IMR-90 (cell line): ENCODE results near the gene COX10. TPM values are rescaled to one million over a fixed set of nuclear protein-coding genes. Genes with fewer than 3 reads are reported as not detected.

Experiments
- ATAC-seq: fragments of 200-7000 bp; cut with Tn5 transposase; 2 replicates; pipeline ENCODE4 v1.9.1; 2020; ENCODE audit warnings: low read depth, mild to moderate bottlenecking, moderate library complexity
- BruUV-seq: library from RNA; stranded (reverse); fragments of 400-500 nt; replicated peaks from 2 replicates; lab custom pipeline; 2021; lab: Mats Ljungman, UMichigan
- CTCF ChIA-PET: fragments of 300-600 bp; formaldehyde crosslinking; extraction: SDS; loops from one replicate; lab custom pipeline; 2021; ENCODE audit warnings: antibody characterized with exemption; lab: Yijun Ruan, JAX
- POLR2A ChIA-PET: fragments of 300-600 bp; sonication (Branson Sonifier 250); formaldehyde crosslinking; loops from one replicate; lab custom pipeline; 2022; ENCODE audit warnings: antibody characterized with exemption; ENCODE audit not compliant: unreplicated experiment; lab: Charles Lee
- DNase-seq: peaks from one replicate; pipeline ENCODE4 v3.0.0; 2013
- H2AFZ ChIP-seq: replicated peaks from 2 replicates; pipeline ENCODE3; 2013; ENCODE audit warnings: low read length, mild to moderate bottlenecking; ENCODE audit not compliant: poor library complexity
- H2AK5ac ChIP-seq: 2 replicates; pipeline ENCODE4 v1.6.1; 2013; ENCODE audit warnings: low read depth, low read length, inconsistent platforms
- H2AK9ac ChIP-seq: replicated peaks from 2 replicates; pipeline ENCODE3; 2013; ENCODE audit warnings: mild to moderate bottlenecking, low read depth, low read length, moderate library complexity; ENCODE audit not compliant: poor library complexity
- H2BK120ac ChIP-seq: 2 replicates; pipeline ENCODE4 v1.6.1; 2013; ENCODE audit warnings: low read depth, low read length, inconsistent platforms
- H2BK15ac ChIP-seq: 3 replicates; pipeline ENCODE4 v1.6.1; 2013; ENCODE audit warnings: low read depth, low read length, inconsistent platforms
- H2BK20ac ChIP-seq: 2 replicates; pipeline ENCODE4 v1.6.1; 2013; ENCODE audit warnings: low read depth, mild to moderate bottlenecking, inconsistent platforms, low read length, moderate library complexity
- H2BK5ac ChIP-seq: 2 replicates; pipeline ENCODE4 v1.6.1; 2013; ENCODE audit warnings: mild to moderate bottlenecking, low read depth, low read length, inconsistent platforms; ENCODE audit not compliant: poor library complexity, severe bottlenecking
- H3K14ac ChIP-seq: replicated peaks from 2 replicates; pipeline ENCODE4 v1.6.1; 2013; ENCODE audit warnings: low read depth, low read length, inconsistent platforms
- H3K18ac ChIP-seq: 2 replicates; pipeline ENCODE4 v1.6.1; 2013; ENCODE audit warnings: low read depth, low read length, control low read depth
- H3K23ac ChIP-seq: 2 replicates; pipeline ENCODE4 v1.6.1; 2013; ENCODE audit warnings: low read depth, low read length, inconsistent platforms
- H3K27ac ChIP-seq: 2 replicates; pipeline ENCODE4 v1.5.1; 2013; ENCODE audit warnings: mild to moderate bottlenecking, control low read depth, low read length; ENCODE audit not compliant: insufficient read depth
- H3K27me3 ChIP-seq: 2 replicates; pipeline ENCODE4 v1.6.1; 2013; ENCODE audit warnings: low read length; ENCODE audit not compliant: control insufficient read depth, insufficient read depth
- H3K36me3 ChIP-seq: 2 replicates; pipeline ENCODE4 v1.6.1; 2013; ENCODE audit warnings: low read length, mixed read lengths; ENCODE audit not compliant: control insufficient read depth, insufficient read depth
- H3K4ac ChIP-seq: 2 replicates; pipeline ENCODE4 v1.6.1; 2013; ENCODE audit warnings: low read depth, low read length, inconsistent platforms
- H3K4me1 ChIP-seq: 2 replicates; pipeline ENCODE4 v1.6.1; 2013; ENCODE audit warnings: low read length, mixed read lengths; ENCODE audit not compliant: control insufficient read depth, insufficient read depth
- H3K4me2 ChIP-seq: 2 replicates; pipeline ENCODE4 v1.6.1; 2013; ENCODE audit warnings: low read depth, mild to moderate bottlenecking, control low read depth, low read length, moderate library complexity
- H3K4me3 ChIP-seq: 2 replicates; pipeline ENCODE4 v1.5.1; 2013; ENCODE audit warnings: low read depth, mild to moderate bottlenecking, control low read depth, low read length, moderate library complexity; ENCODE audit not compliant: insufficient read depth
- H3K56ac ChIP-seq: 2 replicates; pipeline ENCODE4 v1.6.1; 2013; ENCODE audit warnings: low read length, inconsistent platforms; ENCODE audit not compliant: insufficient read depth; ENCODE audit errors: extremely low read depth
- H3K79me1 ChIP-seq, 2 experiments: 2 replicates each; pipeline ENCODE4 v1.6.1; 2013; ENCODE audit warnings: low read length in 2 of 2, inconsistent platforms in 1 of 2, low read depth in 1 of 2
- H3K9ac ChIP-seq: 2 replicates; pipeline ENCODE4 v1.6.1; 2013; ENCODE audit warnings: low read depth, low read length, control low read depth
- H3K9me1 ChIP-seq: 2 replicates; pipeline ENCODE4 v1.6.1; 2013; ENCODE audit warnings: low read length, inconsistent platforms; ENCODE audit not compliant: insufficient read depth
- H3K9me3 ChIP-seq: 2 replicates; pipeline ENCODE4 v1.6.1; 2013; ENCODE audit warnings: low read length; ENCODE audit not compliant: control insufficient read depth, insufficient read depth
- H4K20me1 ChIP-seq: 2 replicates; pipeline ENCODE4 v1.6.1; 2013; ENCODE audit warnings: low read length, inconsistent platforms; ENCODE audit not compliant: insufficient read depth
- H4K5ac ChIP-seq: 2 replicates; pipeline ENCODE4 v1.6.1; 2013; ENCODE audit warnings: mild to moderate bottlenecking, low read depth, low read length, control low read depth
- H4K8ac ChIP-seq, 2 experiments: 2 replicates each; pipeline ENCODE4 v1.6.1; 2013; ENCODE audit warnings: low read depth in 2 of 2, low read length in 2 of 2, control low read depth in 1 of 2, inconsistent platforms in 1 of 2
- H4K91ac ChIP-seq: 2 replicates; pipeline ENCODE4 v1.6.1; 2013; ENCODE audit warnings: low read depth, low read length, inconsistent platforms; ENCODE audit not compliant: insufficient read depth
- MAZ ChIP-seq: IDR thresholded peaks from 2 replicates; pipeline ENCODE4 v1.6.1; 2012; ENCODE audit warnings: low read depth, mild to moderate bottlenecking, low read length, improper control_type of control experiment, moderate library complexity, borderline replicate concordance
- WGBS, 2 experiments: methylation state at CpG; one replicate each; pipeline versions ENCODE4 v1.1.5 to v1.1.7; 2013; ENCODE audit warnings: missing lambda C conversion rate in 2 of 2; ENCODE audit not compliant: insufficient read length in 1 of 2; ENCODE audit errors: extremely low coverage in 2 of 2; 5-methylcytosine and 5-hydroxymethylcytosine counted together
- dilution Hi-C: fragments of 300-500 bp; cut with HindIII; formaldehyde crosslinking; loops from one replicate; pipeline ENCODE4 v1.14.3; 2018; ENCODE audit warnings: low sequenced_read_pairs; ENCODE audit not compliant: unreplicated experiment
- in situ Hi-C: fragments of 300-500 bp; cut with MboI; formaldehyde crosslinking; loops from 3 replicates; pipeline ENCODE4 v1.14.3; 2019; ENCODE audit warnings: low sequenced_read_pairs, inconsistent platforms, mixed read lengths
- intact Hi-C: fragments of 100-400 bp; cut with micrococcal nuclease; formaldehyde crosslinking; loops from 2 replicates; pipeline ENCODE4 v1.10.0; 2022
- polyA plus RNA-seq, 3 experiments: library from polyadenylated mRNA; depleted of rRNA; stranded (reverse); fragments of >200 nt; gene quantifications; 2 replicates each; pipeline ENCODE4 v1.2.3, GENCODE V29; 2012; ENCODE audit warnings: low replicate concordance in 1 of 3
- total RNA-seq: library from RNA; depleted of rRNA; stranded (reverse); fragments of >200 nt; gene quantifications from 2 replicates; pipeline ENCODE4 v1.2.3, GENCODE V29; 2012

COX10 gene
- total and polyA plus RNA-seq, 2 of the 4 experiments (the other 2 are of a cell fraction): 15.4 to 16.1 TPM

DNA sequence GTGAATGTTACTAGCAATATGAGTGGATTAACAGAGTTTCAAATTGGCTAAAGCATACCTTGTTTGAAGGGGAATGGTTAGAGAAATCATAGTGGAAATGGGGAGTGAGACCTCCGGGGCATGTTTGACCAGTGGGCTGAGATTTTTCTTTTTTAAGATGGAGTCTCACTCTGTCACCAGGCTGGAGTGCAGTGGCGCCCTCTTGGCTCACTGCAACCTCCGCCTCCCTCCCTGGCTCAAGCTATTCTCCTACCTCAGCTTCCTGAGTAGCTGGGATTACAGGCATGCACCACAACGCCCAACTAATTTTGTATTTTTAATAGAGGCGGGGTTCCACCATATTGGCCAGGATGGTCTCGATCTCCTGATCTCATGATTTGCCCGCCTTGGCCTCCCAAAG lies 157.7 kb downstream of the COX10 start:
- no peaks in the 10 kb centered on the region for H3K79me1 ChIP-seq
- POLR2A ChIA-PET: no interaction called here
- intact Hi-C loops (no loop called here), dilution Hi-C loops (no loop called here), in situ Hi-C loops (no loop called here)
- peaks cover 2% of the 10 kb centered on the region; the same call in 1 of the 2 replicates for H3K9me3 ChIP-seq
- H3K4ac ChIP-seq: no peak overlapping the region
- H2AFZ ChIP-seq: no peak overlapping the region
- H4K20me1 ChIP-seq: no peaks in the 10 kb centered on the region
- DNase-seq: no peak
- H3K9me1 ChIP-seq: no peaks in the 10 kb centered on the region
- no peak overlapping the region for H3K23ac ChIP-seq
- BruUV-seq: no TSS peak
- CTCF ChIA-PET: no interaction called here
- no peak overlapping the region for H3K56ac ChIP-seq
- H4K5ac ChIP-seq: no peak overlapping the region
- H3K27me3 ChIP-seq: peaks cover 3% of the 10 kb centered on the region; the same call in 1 of the 2 replicates
- no peak overlapping the region for H2BK15ac ChIP-seq
- H2AK5ac ChIP-seq: no peak overlapping the region
- H3K36me3 ChIP-seq: no peaks in the 10 kb centered on the region
- H4K8ac ChIP-seq: no peak overlapping the region
- no peak overlapping the region for H3K4me3 ChIP-seq
- H2BK120ac ChIP-seq: no peak overlapping the region
- ATAC-seq: no peak
- H3K4me1 ChIP-seq: peaks cover 5% of the 10 kb centered on the region; the same call in 1 of the 2 replicates
- no peak overlapping the region for H3K18ac ChIP-seq
- H2BK5ac ChIP-seq: no peak overlapping the region
- H3K27ac ChIP-seq: no peak overlapping the region
- H3K9ac ChIP-seq: no peak overlapping the region
- H4K91ac ChIP-seq: no peak overlapping the region
- no peak overlapping the region for H3K4me2 ChIP-seq
- no peak overlapping the region for H2AK9ac ChIP-seq
- H2BK20ac ChIP-seq: no peak overlapping the region
- no peak for TF ChIP-seq MAZ
- no peak overlapping the region for H3K14ac ChIP-seq
- 100% methylated on average over 2 of the region's 7 CpGs; no CpG with 5 or more reads in 1 of the 2 experiments for WGBS, 2 experiments
